ENCODE measurements around the gene PAK1IP1.
"Not testable (repeated sequence)": the region's sequence is repeated elsewhere in the genome, so short reads cannot be mapped to it uniquely, and the experiment has no call there.

The PAK1IP1 gene

GRCh38 chr6:10743515-10743914 lies 48.7 kb downstream of the PAK1IP1 start:
- DNase-seq (ENCODE audit: low spot score) = no peak

- DNase-seq (ENCODE audit: low spot score) = no peak
Measured at GRCh38 chr6:10745116-10745515, 50.3 kb downstream of the PAK1IP1 start.

GRCh38 chr6:10746915-10747250 lies 52.1 kb downstream of the PAK1IP1 start:
- no peak for DNase-seq (ENCODE audit: low spot score)

GRCh38 chr6:10747251-10747972 lies 52.6 kb downstream of the PAK1IP1 start, which contains the start of gene TMEM14B:
Gene TMEM14B, plus strand, starts transcription at chr6:10747805. Its CDS starts 1,441 bp downstream, at chr6:10749246.
- peak; percentile 98 for DNase-seq (ENCODE audit: low spot score)

GRCh38 chr6:10749734-10750133 lies 55.0 kb downstream of the PAK1IP1 start:
- DNase-seq (ENCODE audit: low spot score) = no peak

- DNase-seq (ENCODE audit: low spot score) = not testable (repeated sequence)
Measured at GRCh38 chr6:10750568-10750967, 55.8 kb downstream of the PAK1IP1 start.

GRCh38 chr6:10751757-10752156 lies 57.0 kb downstream of the PAK1IP1 start:
- not testable (repeated sequence) for DNase-seq (ENCODE audit: low spot score)

- DNase-seq (ENCODE audit: low spot score) = no peak
Measured at GRCh38 chr6:10756085-10756484, 61.3 kb downstream of the PAK1IP1 start.

All from globus pallidus (tissue), 1 donor.